Muscle layer of duodenum (tissue), 2 donors: ENCODE data around the gene PLA2G6.
"Not testable (repeated sequence)": the region's sequence is repeated elsewhere in the genome, so short reads cannot be mapped to it uniquely, and the experiment has no call there.

ENCODE experiments used
- H3K27ac ChIP-seq: one replicate; pipeline ENCODE4 v1.7.0; 2013; ENCODE audit warnings: mild to moderate bottlenecking, low read length
- H3K27me3 ChIP-seq: one replicate; pipeline ENCODE4 v1.7.0; 2013; ENCODE audit warnings: low read depth, mild to moderate bottlenecking, control low read depth, low read length
- H3K36me3 ChIP-seq, 2 donors: one replicate each; pipeline ENCODE4 v1.7.0; 2013; ENCODE audit warnings: low read length in 2 of 2, control low read depth in 1 of 2, mild to moderate bottlenecking in 1 of 2; ENCODE audit not compliant: insufficient read depth in 2 of 2, control insufficient read depth in 1 of 2
- H3K4me1 ChIP-seq, 2 donors: one replicate each; pipeline ENCODE4 v1.7.0; 2013; ENCODE audit warnings: low read length in 2 of 2, mild to moderate bottlenecking in 2 of 2, control low read depth in 1 of 2, moderate library complexity in 1 of 2; ENCODE audit not compliant: insufficient read depth in 2 of 2, control insufficient read depth in 1 of 2
- H3K4me3 ChIP-seq, 2 donors: one replicate each; pipeline ENCODE4 v1.7.0; 2013; ENCODE audit warnings: low read length in 2 of 2, low read depth in 1 of 2, mild to moderate bottlenecking in 1 of 2
- H3K9me3 ChIP-seq, 2 donors: one replicate each; pipeline ENCODE4 v1.7.0; 2013; ENCODE audit warnings: low read length in 2 of 2, control low read depth in 1 of 2, mild to moderate bottlenecking in 1 of 2; ENCODE audit not compliant: control insufficient read depth in 1 of 2
- donor health status: healthy.

The PLA2G6 gene

GRCh38 chr22:38085501-38085900, 96.1 kb downstream of the PLA2G6 start:
- Histone ChIP-seq H3K27me3 (peaks cover 18% of the 10 kb centered on the region), H3K27ac (no peak overlapping the region), H3K9me3 (no peaks in the 10 kb centered on the region), H3K4me3 (no peak overlapping the region), H3K36me3 (no peaks in the 10 kb centered on the region), H3K4me1 (peaks cover 0 to 28% of the 10 kb centered on the region in 2 donors)

- H3K36me3 ChIP-seq: no peaks in the 10 kb centered on the region
- peaks cover 21% of the 10 kb centered on the region for H3K27me3 ChIP-seq
- peaks cover 0 to 28% of the 10 kb centered on the region in 2 donors for H3K4me1 ChIP-seq
- no peak overlapping the region for H3K4me3 ChIP-seq
- H3K9me3 ChIP-seq: no peaks in the 10 kb centered on the region
- H3K27ac ChIP-seq: no peak overlapping the region
Measured at GRCh38 chr22:38085056-38085455, 96.6 kb downstream of the PLA2G6 start.

- no peak within 1 kb of the TSS for H3K4me3 ChIP-seq
- H3K27ac ChIP-seq: no peak within 1 kb of the TSS
Measured at GRCh38 chr22:38083931-38084631, 97.5 kb downstream of the PLA2G6 start, which contains the start of gene SLC16A8. SLC16A8 (minus strand) TSS chr22:38084184; CDS start chr22:38082873, 1,311 bp downstream.

GRCh38 chr22:38082986-38083710, 98.5 kb downstream of the PLA2G6 start:
- H3K4me1 ChIP-seq: peaks cover 0 to 23% of the 10 kb centered on the region in 2 donors
- no peak overlapping the region for H3K4me3 ChIP-seq
- H3K9me3 ChIP-seq: no peaks in the 10 kb centered on the region
- no peaks in the 10 kb centered on the region for H3K36me3 ChIP-seq
- H3K27me3 ChIP-seq: peaks cover 21% of the 10 kb centered on the region
- H3K27ac ChIP-seq: no peak overlapping the region

More at GRCh38 chr22:38083931-38084631, 97.5 kb downstream of the PLA2G6 start, which contains the start of gene SLC16A8:
- Histone ChIP-seq H3K4me1 (peaks cover 0 to 28% of the 10 kb centered on the region in 2 donors), H3K36me3 (no peaks in the 10 kb centered on the region), H3K27me3 (peaks cover 21% of the 10 kb centered on the region), H3K9me3 (no peaks in the 10 kb centered on the region)

GRCh38 chr22:38081941-38082828, 99.4 kb downstream of the PLA2G6 start:
- Histone ChIP-seq H3K4me1 (peaks cover 0 to 23% of the 10 kb centered on the region in 2 donors), H3K36me3 (no peaks in the 10 kb centered on the region), H3K9me3 (no peaks in the 10 kb centered on the region), H3K27me3 (peaks cover 19% of the 10 kb centered on the region), H3K27ac (no peak overlapping the region), H3K4me3 (peak overlapping the region in 1 of 2 donors; percentile 53)

- Histone ChIP-seq H3K4me3 (peak overlapping the region in 1 of 2 donors; percentile 53), H3K27ac (no peak overlapping the region), H3K36me3 (no peaks in the 10 kb centered on the region), H3K9me3 (no peaks in the 10 kb centered on the region), H3K27me3 (peaks cover 19% of the 10 kb centered on the region), H3K4me1 (peaks cover 0 to 23% of the 10 kb centered on the region in 2 donors)
Measured at GRCh38 chr22:38081636-38081940, 100.0 kb downstream of the PLA2G6 start.

- Histone ChIP-seq H3K4me3 (peak overlapping the region in 1 of 2 donors; percentile 53), H3K9me3 (no peaks in the 10 kb centered on the region), H3K27ac (no peak overlapping the region), H3K27me3 (peaks cover 19% of the 10 kb centered on the region), H3K36me3 (no peaks in the 10 kb centered on the region), H3K4me1 (peaks cover 0 to 23% of the 10 kb centered on the region in 2 donors)
Measured at GRCh38 chr22:38080850-38081635, 100.6 kb downstream of the PLA2G6 start.

- H3K27me3 ChIP-seq: peaks cover 19% of the 10 kb centered on the region
- no peaks in the 10 kb centered on the region for H3K9me3 ChIP-seq
- no peak overlapping the region for H3K27ac ChIP-seq
- H3K4me1 ChIP-seq: peaks cover 0 to 23% of the 10 kb centered on the region in 2 donors
- no peaks in the 10 kb centered on the region for H3K36me3 ChIP-seq
- H3K4me3 ChIP-seq: peak overlapping the region in 1 of 2 donors; percentile 53
Measured at GRCh38 chr22:38080474-38080849, 101.2 kb downstream of the PLA2G6 start.

GRCh38 chr22:38079804-38080203, 101.8 kb downstream of the PLA2G6 start:
- Histone ChIP-seq H3K9me3 (no peaks in the 10 kb centered on the region), H3K4me1 (peaks cover 0 to 23% of the 10 kb centered on the region in 2 donors), H3K4me3 (no peak overlapping the region), H3K36me3 (peaks cover 0 to 5% of the 10 kb centered on the region in 2 donors), H3K27me3 (peaks cover 19% of the 10 kb centered on the region), H3K27ac (no peak overlapping the region)

GRCh38 chr22:38079208-38079607, 102.4 kb downstream of the PLA2G6 start:
- H3K9me3 ChIP-seq, H3K27ac ChIP-seq, H3K4me3 ChIP-seq: not testable (repeated sequence)
- Histone ChIP-seq H3K36me3 (peaks cover 0 to 11% of the 10 kb centered on the region in 2 donors), H3K4me1 (peaks cover 0 to 23% of the 10 kb centered on the region in 2 donors), H3K27me3 (peaks cover 19% of the 10 kb centered on the region)
